CD4-positive, alpha-beta T cell treated with Interleukin-12 subunit alpha and Interleukin-12 subunit beta, for 1 hour (primary cell): ENCODE results near the gene TBC1D21.

Source experiments
- DNase-seq: peaks from one replicate; pipeline ENCODE4 v3.0.0-alpha.2; 2020

TBC1D21 gene

GRCh38 chr15:73865379-73865778, 8.0 kb upstream of the TBC1D21 start:
- DNase-seq, result no peak

- no peak for DNase-seq
Observed at GRCh38 chr15:73865904-73866303, 7.5 kb upstream of the TBC1D21 start.

- DNase-seq, result no peak
Observed at GRCh38 chr15:73866481-73866880, 6.9 kb upstream of the TBC1D21 start.

- no peak for DNase-seq
Observed at GRCh38 chr15:73866881-73867410, 6.4 kb upstream of the TBC1D21 start.

GRCh38 chr15:73867426-73867825, 5.9 kb upstream of the TBC1D21 start:
- no peak for DNase-seq

- no peak for DNase-seq
Observed at GRCh38 chr15:73867956-73868355, 5.4 kb upstream of the TBC1D21 start.

GRCh38 chr15:73869216-73869995, 4.0 kb upstream of the TBC1D21 start:
- DNase-seq, result no peak

- no peak for DNase-seq
Observed at GRCh38 chr15:73870700-73871408, 2.5 kb upstream of the TBC1D21 start.

- DNase-seq, result no peak
Observed at GRCh38 chr15:73872346-73872745, 1.0 kb upstream of the TBC1D21 start.

GRCh38 chr15:73873889-73874511, 636 bp downstream of the TBC1D21 start:
- peak; percentile 58 for DNase-seq

GRCh38 chr15:73879426-73879825, 6.1 kb downstream of the TBC1D21 start:
- no peak for DNase-seq

GRCh38 chr15:73881579-73882320, 8.4 kb downstream of the TBC1D21 start:
- DNase-seq, result no peak

GRCh38 chr15:73882761-73883419, 9.5 kb downstream of the TBC1D21 start:
- DNase-seq, result no peak

- DNase-seq, result no peak
Observed at GRCh38 chr15:73884159-73884558, 10.8 kb downstream of the TBC1D21 start.

- no peak for DNase-seq
Observed at GRCh38 chr15:73885954-73886700, 12.8 kb downstream of the TBC1D21 start.

GRCh38 chr15:73886717-73887345, 13.5 kb downstream of the TBC1D21 start:
- DNase-seq, result no peak

GRCh38 chr15:73887481-73887880, 14.1 kb downstream of the TBC1D21 start:
- no peak for DNase-seq

- no peak for DNase-seq
Observed at GRCh38 chr15:73888224-73889041, 15.1 kb downstream of the TBC1D21 start.

GRCh38 chr15:73889053-73889761, 15.8 kb downstream of the TBC1D21 start:
- DNase-seq, result no peak

- no peak for DNase-seq
Observed at GRCh38 chr15:73889762-73890124, 16.4 kb downstream of the TBC1D21 start.
